H1 (cell line): ENCODE results near the gene PSMC3. TPM values are rescaled to one million over a fixed set of nuclear protein-coding genes. Genes with fewer than 3 reads are reported as not detected.

Source experiments
- CTCF ChIA-PET: fragments of 300-600 bp; sonication (Branson Sonifier 250); formaldehyde crosslinking; loops from one replicate; lab custom pipeline; 2021; ENCODE audit not compliant: partially characterized antibody; lab: Charles Lee
- POLR2A ChIA-PET: fragments of 300-600 bp; sonication (Branson Sonifier 250); formaldehyde crosslinking; loops from one replicate; lab custom pipeline; 2021; ENCODE audit warnings: inconsistent platforms; ENCODE audit not compliant: partially characterized antibody; lab: Charles Lee
- DNase-seq, 2 experiments: peaks; one replicate each; pipeline versions ENCODE4 v3.0.0 to v3.0.0-alpha.2; 2010 to 2022; ENCODE audit warnings: low spot score in 2 of 2, low read depth in 1 of 2, mixed read lengths in 1 of 2
- FAIRE-seq: peaks from 2 replicates; lab custom pipeline; 2011; peaks lifted over from hg19 to GRCh38; lab: Jason Lieb, UNC
- H2AFZ ChIP-seq: 2 replicates; pipeline ENCODE4 v1.8.1; 2012; ENCODE audit warnings: low read length, inconsistent platforms
- H2AK5ac ChIP-seq: 2 replicates; pipeline ENCODE4 v1.6.1; 2013; ENCODE audit warnings: low read depth, low read length
- H2BK120ac ChIP-seq: replicated peaks from 2 replicates; pipeline ENCODE3; 2013; ENCODE audit warnings: low read depth, low read length, inconsistent platforms
- H2BK12ac ChIP-seq: 2 replicates; pipeline ENCODE4 v1.6.1; 2013; ENCODE audit warnings: low read depth, low read length
- H2BK15ac ChIP-seq: 2 replicates; pipeline ENCODE4 v1.6.1; 2013; ENCODE audit warnings: low read length
- H2BK20ac ChIP-seq: 2 replicates; pipeline ENCODE4 v1.6.1; 2013; ENCODE audit warnings: low read length
- H2BK5ac ChIP-seq: 2 replicates; pipeline ENCODE4 v1.6.1; 2013; ENCODE audit warnings: low read depth, low read length
- H3K14ac ChIP-seq: 2 replicates; pipeline ENCODE4 v1.6.1; 2013; ENCODE audit warnings: inconsistent platforms; ENCODE audit not compliant: insufficient read length
- H3K18ac ChIP-seq: 2 replicates; pipeline ENCODE4 v1.6.1; 2013; ENCODE audit warnings: low read length; ENCODE audit errors: extremely low read depth
- H3K23ac ChIP-seq: 2 replicates; pipeline ENCODE4 v1.6.1; 2013; ENCODE audit warnings: inconsistent platforms; ENCODE audit not compliant: insufficient read length
- H3K23me2 ChIP-seq: 2 replicates; pipeline ENCODE4 v1.6.1; 2013; ENCODE audit warnings: low read depth, low read length
- H3K27ac ChIP-seq: 2 replicates; pipeline ENCODE4 v1.6.1; 2011; ENCODE audit warnings: low read depth, low read length, inconsistent platforms
- H3K27me3 ChIP-seq, 4 experiments: replicated peaks in 1 of 4; 1 replicate in 1 of 4; 2 replicates in 3 of 4; pipeline versions ENCODE4 v1.6.1 to v1.8.1; 2011 to 2013; ENCODE audit warnings: low read length in 3 of 4, mild to moderate bottlenecking in 3 of 4, inconsistent platforms in 2 of 4, mixed read lengths in 2 of 4, moderate library complexity in 1 of 4; ENCODE audit not compliant: control insufficient read depth in 3 of 4, insufficient read depth in 3 of 4; ENCODE audit errors: extremely low read depth in 1 of 4
- H3K36me3 ChIP-seq, 4 experiments: 2 replicates each; pipeline versions ENCODE4 v1.6.1 to v1.8.1; 2011 to 2013; ENCODE audit warnings: mild to moderate bottlenecking in 4 of 4, low read length in 3 of 4, moderate library complexity in 2 of 4, control low read depth in 1 of 4, inconsistent platforms in 1 of 4; ENCODE audit not compliant: insufficient read depth in 4 of 4, control insufficient read depth in 2 of 4
- H3K4ac ChIP-seq: replicated peaks from 2 replicates; pipeline ENCODE3; 2013; ENCODE audit warnings: low read length, low read depth, mixed read lengths, inconsistent platforms; ENCODE audit not compliant: insufficient read length
- H3K4me1 ChIP-seq, 4 experiments: replicated peaks in 1 of 4; 1 replicate in 1 of 4; 2 replicates in 3 of 4; pipeline versions ENCODE4 v1.6.1 to v1.8.1; 2011 to 2013; ENCODE audit warnings: low read length in 3 of 4, inconsistent platforms in 2 of 4, mixed read lengths in 1 of 4; ENCODE audit not compliant: insufficient read depth in 4 of 4, control insufficient read depth in 3 of 4
- H3K4me2 ChIP-seq, 2 experiments: 2 replicates each; pipeline versions ENCODE4 v1.6.1 to v1.8.1; 2011 to 2013; ENCODE audit warnings: low read depth in 2 of 2, low read length in 2 of 2, control low read depth in 1 of 2, inconsistent platforms in 1 of 2, mild to moderate bottlenecking in 1 of 2; ENCODE audit not compliant: insufficient read depth in 1 of 2
- H3K4me3 ChIP-seq, 4 experiments: fragments of 200-600, 300-600 bp in 1 of 4; sonication (generic), shearing (Covaris generic), sonication (Bioruptor Twin) in 1 of 4; 2 replicates each; pipeline versions ENCODE4 v1.5.1 to v1.8.1; 2011 to 2016; ENCODE audit warnings: low read length in 4 of 4, low read depth in 3 of 4, control low read depth in 2 of 4, inconsistent platforms in 2 of 4, mild to moderate bottlenecking in 2 of 4, mixed read lengths in 1 of 4, moderate library complexity in 1 of 4; ENCODE audit not compliant: insufficient read depth in 2 of 4; ENCODE audit errors: extremely low read depth in 1 of 4
- H3K56ac ChIP-seq: replicated peaks from 2 replicates; pipeline ENCODE3; 2013; ENCODE audit warnings: low read depth, mild to moderate bottlenecking, mixed read lengths, low read length, inconsistent platforms; ENCODE audit not compliant: insufficient read length
- H3K79me1 ChIP-seq: 2 replicates; pipeline ENCODE4 v1.6.1; 2013; ENCODE audit warnings: low read depth, low read length, control low read depth
- H3K79me2 ChIP-seq, 2 experiments: 2 replicates each; pipeline versions ENCODE4 v1.6.1 to v1.8.1; 2012 to 2013; ENCODE audit warnings: low read length in 2 of 2, mild to moderate bottlenecking in 2 of 2, inconsistent platforms in 1 of 2; ENCODE audit not compliant: insufficient read depth in 2 of 2, control insufficient read depth in 1 of 2
- H3K9ac ChIP-seq, 4 experiments: replicated peaks in 1 of 4; 1 replicate in 1 of 4; 2 replicates in 3 of 4; pipeline versions ENCODE4 v1.6.1 to v1.8.1; 2011 to 2013; ENCODE audit warnings: low read depth in 3 of 4, low read length in 3 of 4, control low read depth in 2 of 4, mild to moderate bottlenecking in 2 of 4, moderate library complexity in 2 of 4, inconsistent platforms in 1 of 4; ENCODE audit errors: extremely low read depth in 1 of 4
- H3K9me3 ChIP-seq, 2 experiments: 2 replicates each; pipeline versions ENCODE4 v1.6.1 to v1.8.1; 2012 to 2013; ENCODE audit warnings: mild to moderate bottlenecking in 2 of 2, moderate library complexity in 2 of 2, control low read depth in 1 of 2, inconsistent platforms in 1 of 2, low read depth in 1 of 2, low read length in 1 of 2, mixed read lengths in 1 of 2; ENCODE audit not compliant: insufficient read depth in 2 of 2
- H4K20me1 ChIP-seq, 2 experiments: replicated peaks in 1 of 2; 2 replicates each; pipeline versions ENCODE3 to v1.8.1; 2011 to 2013; ENCODE audit warnings: inconsistent platforms in 2 of 2, low read length in 2 of 2, mild to moderate bottlenecking in 1 of 2; ENCODE audit not compliant: insufficient read depth in 2 of 2, control insufficient read depth in 1 of 2
- H4K5ac ChIP-seq: 2 replicates; pipeline ENCODE4 v1.6.1; 2013; ENCODE audit warnings: low read length, low read depth, mixed read lengths, inconsistent platforms; ENCODE audit not compliant: insufficient read length
- H4K8ac ChIP-seq: 2 replicates; pipeline ENCODE4 v1.8.0; 2013; ENCODE audit warnings: mild to moderate bottlenecking, moderate library complexity, low read length, inconsistent platforms; ENCODE audit not compliant: insufficient read depth; ENCODE audit errors: extremely low read depth
- H4K91ac ChIP-seq: replicated peaks from 2 replicates; pipeline ENCODE3; 2013; ENCODE audit warnings: low read length, mixed read lengths, inconsistent platforms; ENCODE audit not compliant: insufficient read length
- CBX5 ChIP-seq: fragments of 300-800, 300-1000 bp; sonication (generic); IDR thresholded peaks from 2 replicates; pipeline ENCODE4 v1.7.1; 2016; ENCODE audit warnings: antibody characterized with exemption, low read length, low read depth
- CEBPB ChIP-seq: IDR thresholded peaks from 2 replicates; pipeline ENCODE4 v1.6.1; 2012; ENCODE audit warnings: low read depth, low read length
- FOSL1 ChIP-seq: IDR thresholded peaks from 2 replicates; pipeline ENCODE4 v1.6.1; 2011; ENCODE audit warnings: mild to moderate bottlenecking, low read depth, low read length, moderate library complexity; ENCODE audit not compliant: insufficient read depth
- GTF2F1 ChIP-seq: IDR thresholded peaks from 2 replicates; pipeline ENCODE4 v1.6.1; 2012; ENCODE audit warnings: low read depth, low read length, improper control_type of control experiment, borderline replicate concordance
- NRF1 ChIP-seq: IDR thresholded peaks from 2 replicates; pipeline ENCODE4 v1.6.1; 2011; ENCODE audit warnings: mild to moderate bottlenecking, low read depth, low read length, improper control_type of control experiment
- POLR2AphosphoS5 ChIP-seq: IDR thresholded peaks from 2 replicates; pipeline ENCODE4 v1.6.1; 2011; ENCODE audit warnings: low read depth, low read length
- RBBP5 ChIP-seq: IDR thresholded peaks from 2 replicates; pipeline ENCODE4 v1.7.1; 2012; ENCODE audit warnings: low read depth, mild to moderate bottlenecking, inconsistent platforms, low read length, moderate library complexity, borderline replicate concordance
- SIX5 ChIP-seq: IDR thresholded peaks from 2 replicates; pipeline ENCODE4 v1.6.1; 2011; ENCODE audit warnings: mild to moderate bottlenecking, low read depth, low read length
- TAF1 ChIP-seq: IDR thresholded peaks from 2 replicates; pipeline ENCODE4 v1.6.1; 2011; ENCODE audit warnings: mild to moderate bottlenecking, low read depth, low read length
- WGBS, 2 experiments: shearing (Covaris generic) in 1 of 2; methylation state at CpG; one replicate each; pipeline versions ENCODE4 v1.1.6 to v1.1.7; 2013 to 2015; ENCODE audit warnings: low lambda C conversion rate in 2 of 2, mixed read lengths in 2 of 2, inconsistent platforms in 1 of 2, low coverage in 1 of 2, missing lambda C conversion rate in 1 of 2; ENCODE audit not compliant: insufficient replicate concordance in 2 of 2, insufficient coverage in 1 of 2, insufficient read length in 1 of 2; ENCODE audit errors: extremely low coverage in 1 of 2, missing lambda C conversion rate in 1 of 2; 5-methylcytosine and 5-hydroxymethylcytosine counted together
- polyA plus RNA-seq, 7 experiments: library from polyadenylated mRNA; depleted of rRNA in 3 of 7; stranded (reverse) in 5 of 7; unstranded in 2 of 7; fragments of >200 nt in 5 of 7; fragments of 200-250 nt in 2 of 7; gene quantifications; 1 replicate in 5 of 7; 2 replicates in 1 of 7; 4 replicates in 1 of 7; pipeline versions ENCODE4 v1.2.1 to v1.2.3, GENCODE V29; 2011 to 2013; ENCODE audit warnings: missing spikeins in 2 of 7, mixed read lengths in 2 of 7
- total RNA-seq: library from RNA; stranded (reverse); fragmentation: NEBNext Ultra II Directional; extraction: Animal tissue kit (Norgen Biotek cat#: 25700); gene quantifications from 2 replicates; pipeline ENCODE4 v1.2.1, GENCODE V29; 2021
- TF ChIP-seq, protein P1 (sequence below): IDR thresholded peaks from 2 replicates; pipeline ENCODE4 v1.6.1; 2012; ENCODE audit warnings: low read length, inconsistent platforms

PSMC3 gene
- total and polyA plus RNA-seq, 2 of the 8 experiments (the other 6 are each of a cell fraction or from before 2014, with no cell fraction given): 105 to 160 TPM

DNA sequence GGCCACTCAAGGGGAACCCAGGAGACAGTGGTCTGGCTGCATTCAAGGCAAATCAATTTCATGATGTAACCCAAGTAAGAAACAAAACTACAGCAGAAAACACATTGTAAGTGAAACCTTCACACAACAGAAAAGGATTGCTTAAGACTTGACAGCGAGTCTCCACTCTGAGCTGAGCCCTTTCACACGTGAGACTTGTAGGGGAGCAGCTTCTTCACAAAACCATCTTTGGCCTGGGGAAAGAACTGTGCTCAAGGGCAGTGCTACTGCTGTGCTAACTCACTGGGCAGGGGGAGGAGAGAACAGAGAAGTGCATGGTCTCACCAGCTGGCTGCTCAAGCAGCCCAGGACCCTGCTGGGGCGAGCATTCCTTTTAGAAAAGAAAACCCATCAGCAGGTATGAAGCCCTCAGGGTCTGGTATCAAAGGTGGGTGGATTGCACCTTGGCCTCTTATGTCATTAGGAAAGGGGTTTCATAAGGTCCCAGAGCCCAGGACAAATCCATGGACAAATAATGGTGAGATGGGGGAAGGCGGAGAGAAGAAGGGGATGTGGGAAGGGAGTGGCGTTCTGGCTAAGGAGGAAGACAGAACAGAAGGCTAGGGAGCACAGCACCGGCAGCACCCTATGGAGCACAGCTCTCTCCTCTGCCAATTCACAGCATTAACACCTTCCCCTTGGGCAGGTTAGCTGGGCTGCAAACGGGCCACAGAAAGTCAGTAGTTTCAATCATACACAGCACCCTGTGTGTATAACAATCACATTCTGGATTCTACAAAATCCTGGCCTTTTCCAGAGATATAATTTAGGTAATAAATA is 43.3 kb upstream of the PSMC3 start:
- WGBS, 2 experiments: 77% methylated on average over 7 of the region's 7 CpGs; no CpG with 5 or more reads in 1 of the 2 experiments
- CTCF ChIA-PET: no interaction called here
- TF ChIP-seq, protein P1, sequence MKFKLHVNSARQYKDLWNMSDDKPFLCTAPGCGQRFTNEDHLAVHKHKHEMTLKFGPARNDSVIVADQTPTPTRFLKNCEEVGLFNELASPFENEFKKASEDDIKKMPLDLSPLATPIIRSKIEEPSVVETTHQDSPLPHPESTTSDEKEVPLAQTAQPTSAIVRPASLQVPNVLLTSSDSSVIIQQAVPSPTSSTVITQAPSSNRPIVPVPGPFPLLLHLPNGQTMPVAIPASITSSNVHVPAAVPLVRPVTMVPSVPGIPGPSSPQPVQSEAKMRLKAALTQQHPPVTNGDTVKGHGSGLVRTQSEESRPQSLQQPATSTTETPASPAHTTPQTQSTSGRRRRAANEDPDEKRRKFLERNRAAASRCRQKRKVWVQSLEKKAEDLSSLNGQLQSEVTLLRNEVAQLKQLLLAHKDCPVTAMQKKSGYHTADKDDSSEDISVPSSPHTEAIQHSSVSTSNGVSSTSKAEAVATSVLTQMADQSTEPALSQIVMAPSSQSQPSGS: no peak
- TF ChIP-seq CBX5 (no peak), SIX5 (no peak), NRF1 (no peak), POLR2AphosphoS5 (peak; percentile 20; the same call in 1 of the 2 replicates), TAF1 (no peak), RBBP5 (no peak), GTF2F1 (no peak), CEBPB (peak; percentile 13; the same call in 1 of the 2 replicates), FOSL1 (no peak)

More for the DNA sequence above, 43.3 kb upstream of the PSMC3 start:
- H2AFZ ChIP-seq: no peak overlapping the region
- peaks cover 7% of the 10 kb centered on the region for H3K79me1 ChIP-seq
- no peak overlapping the region for H3K4me3 ChIP-seq
- POLR2A ChIA-PET: interaction anchor here (1.1 to 1.6 kb wide), 5 partner anchors 9 to 149 kb away, joined by 3 to 4 read pairs (median 3); no protein-coding TSS in a partner anchor
- peak overlapping the region; percentile 28 to 40; a peak in 2 of 4 replicates for H3K4me2 ChIP-seq
- no peak overlapping the region for H3K18ac ChIP-seq
- H3K36me3 ChIP-seq: peaks cover 19 to 67% (median 42%) of the 10 kb centered on the region in 4 experiments
- H3K9ac ChIP-seq: no peak overlapping the region
- H3K4ac ChIP-seq: no peak overlapping the region
- H3K14ac ChIP-seq: no peak overlapping the region
- no peak overlapping the region for H4K5ac ChIP-seq
- H4K20me1 ChIP-seq: peaks cover 2 to 18% of the 10 kb centered on the region in 2 experiments
- H3K23me2 ChIP-seq: no peaks in the 10 kb centered on the region
- H3K23ac ChIP-seq: no peak overlapping the region
- no peak overlapping the region for H3K56ac ChIP-seq
- 0 out of 2 replicates have a peak overlapping the region, but pooled peaks have one; percentile 3 for H3K27ac ChIP-seq
- no peaks in the 10 kb centered on the region for H3K27me3 ChIP-seq
- no peak overlapping the region for H2AK5ac ChIP-seq
- no peaks in the 10 kb centered on the region for H3K9me3 ChIP-seq
- no peak for DNase-seq
- peak overlapping the region; percentile 79; the same call in 1 of the 2 replicates for H4K8ac ChIP-seq
- H2BK15ac ChIP-seq: no peak overlapping the region
- no peak overlapping the region for H2BK120ac ChIP-seq
- no peak overlapping the region for H2BK5ac ChIP-seq
- H4K91ac ChIP-seq: no peak overlapping the region
- no peak overlapping the region for H2BK20ac ChIP-seq
- no peak for FAIRE-seq
- H2BK12ac ChIP-seq: no peak overlapping the region
- H3K4me1 ChIP-seq: peaks cover 11 to 36% (median 23%) of the 10 kb centered on the region in 4 experiments
- H3K79me2 ChIP-seq: peaks cover 0 to 16% of the 10 kb centered on the region in 2 experiments; a peak in 2 of 4 replicates
